Bone marrow (tissue), 2 donors: Measurements from ENCODE around the gene FAM8A1.
"Not testable (repeated sequence)": the region's sequence is repeated elsewhere in the genome, so short reads cannot be mapped to it uniquely, and the experiment has no call there.

ENCODE experiments used
- DNase-seq, 2 donors: peaks; one replicate each; lab custom pipeline; 2025; lab: John Stamatoyannopoulos, UW

FAM8A1 gene

GRCh38 chr6:17599877-17600526 lies at the start of gene FAM8A1:
FAM8A1 (plus strand) TSS chr6:17600302; CDS start chr6:17600410, 108 bp downstream.
- peak; percentile 81 to 84 for DNase-seq

- no peak for DNase-seq
Measured at GRCh38 chr6:17551383-17551958, 48.6 kb upstream of the FAM8A1 start.

- no peak for DNase-seq
Measured at GRCh38 chr6:17552861-17553260, 47.2 kb upstream of the FAM8A1 start.

- DNase-seq: no peak
Measured at GRCh38 chr6:17556014-17556413, 44.1 kb upstream of the FAM8A1 start.

GRCh38 chr6:17562636-17563035 lies 37.5 kb upstream of the FAM8A1 start:
- DNase-seq: no peak

- DNase-seq: no peak
Measured at GRCh38 chr6:17565399-17565798, 34.7 kb upstream of the FAM8A1 start.

- no peak for DNase-seq
Measured at GRCh38 chr6:17574866-17575560, 25.1 kb upstream of the FAM8A1 start.

- no peak for DNase-seq
Measured at GRCh38 chr6:17577059-17577458, 23.0 kb upstream of the FAM8A1 start.

- DNase-seq: no peak
Measured at GRCh38 chr6:17580518-17581048, 19.5 kb upstream of the FAM8A1 start.

- not testable (repeated sequence) for DNase-seq
Measured at GRCh38 chr6:17581282-17581681, 18.8 kb upstream of the FAM8A1 start.

GRCh38 chr6:17583811-17584210 lies 16.3 kb upstream of the FAM8A1 start:
- no peak for DNase-seq

- DNase-seq: peak in 1 of 2 donors; percentile 40
Measured at GRCh38 chr6:17584241-17584803, 15.8 kb upstream of the FAM8A1 start.

GRCh38 chr6:17585766-17586490 lies 14.2 kb upstream of the FAM8A1 start:
- no peak for DNase-seq

- DNase-seq: not testable (repeated sequence)
Measured at GRCh38 chr6:17586623-17587022, 13.5 kb upstream of the FAM8A1 start.

GRCh38 chr6:17588011-17588410 lies 12.1 kb upstream of the FAM8A1 start:
- no peak for DNase-seq

GRCh38 chr6:17589406-17590096 lies 10.6 kb upstream of the FAM8A1 start:
- DNase-seq: no peak

GRCh38 chr6:17591287-17591686 lies 8.8 kb upstream of the FAM8A1 start:
- DNase-seq: no peak

GRCh38 chr6:17593246-17593645 lies 6.9 kb upstream of the FAM8A1 start:
- no peak for DNase-seq

- no peak for DNase-seq
Measured at GRCh38 chr6:17596085-17596484, 4.0 kb upstream of the FAM8A1 start.

GRCh38 chr6:17600527-17601385 lies 654 bp downstream of the FAM8A1 start:
- DNase-seq: peak in 1 of 2 donors; percentile 53

GRCh38 chr6:17601386-17601703 lies 1.2 kb downstream of the FAM8A1 start:
- no peak for DNase-seq
